ENCODE data around the gene PLD3.
A peak's percentile ranks its signal among the peaks of the same experiment; 100 is the strongest.

The PLD3 gene

GRCh38 chr19:40335101-40335500, 13.4 kb upstream of the PLD3 start:
- DNase-seq = no peak

- no peak for DNase-seq
Observed at GRCh38 chr19:40335855-40336600, 12.5 kb upstream of the PLD3 start.

DNA sequence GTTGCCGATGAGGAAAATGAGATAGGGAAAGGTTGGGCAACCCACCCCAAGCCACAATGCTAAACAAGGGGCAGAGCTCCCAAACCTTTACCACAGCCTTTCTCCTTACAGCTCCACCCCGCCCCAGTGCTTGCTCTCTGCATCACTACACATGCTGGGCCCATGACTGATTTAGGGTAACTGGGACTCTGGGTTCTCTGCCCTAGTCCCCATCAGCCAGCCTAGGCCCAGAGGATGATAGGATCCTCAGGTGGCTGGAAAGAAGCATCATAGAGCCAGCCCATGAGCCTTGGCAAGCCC, 11.9 kb upstream of the PLD3 start:
- DNase-seq = no peak

DNA sequence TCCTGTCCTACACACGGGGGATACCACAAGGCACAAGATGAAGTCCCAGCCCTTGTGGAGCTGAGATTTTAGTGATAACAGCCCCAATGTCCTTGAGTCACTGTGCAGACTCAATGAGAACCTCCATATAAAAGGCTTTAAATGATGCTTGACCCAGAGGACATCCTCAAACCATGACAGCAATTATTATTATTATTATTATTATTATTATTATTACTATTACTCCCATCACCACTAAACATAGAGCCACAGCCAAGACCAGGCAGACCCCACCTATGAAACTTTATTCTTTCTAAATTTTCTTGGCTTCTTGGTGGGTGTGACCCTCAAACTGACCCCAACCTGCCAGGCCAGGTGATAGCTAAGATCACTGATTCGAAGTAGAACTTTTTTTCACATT, 11.4 kb upstream of the PLD3 start:
- DNase-seq = no peak

DNA sequence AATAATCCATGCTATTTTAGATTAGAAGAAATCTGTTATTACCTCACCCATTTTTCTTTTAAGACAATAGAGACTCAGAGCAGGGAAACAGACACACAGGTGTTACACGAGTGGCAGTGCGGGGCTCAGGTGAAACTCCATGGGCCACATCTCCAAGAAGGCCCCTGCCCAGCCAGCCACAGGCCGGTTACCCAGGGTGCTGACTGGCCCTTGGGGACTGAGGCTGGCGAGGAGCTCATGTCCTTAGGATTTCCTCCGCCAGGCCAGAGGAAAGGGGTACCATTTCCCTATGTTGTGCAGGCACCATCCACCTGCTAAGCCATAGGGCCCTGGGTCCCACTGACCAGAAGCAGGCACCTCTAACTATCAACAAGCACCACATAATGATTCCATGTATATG, 10.9 kb upstream of the PLD3 start:
- DNase-seq = no peak

- no peak for DNase-seq
Observed at GRCh38 chr19:40339018-40339728, 9.3 kb upstream of the PLD3 start.

GRCh38 chr19:40341601-40342482, 6.7 kb upstream of the PLD3 start:
- DNase-seq = no peak

DNA sequence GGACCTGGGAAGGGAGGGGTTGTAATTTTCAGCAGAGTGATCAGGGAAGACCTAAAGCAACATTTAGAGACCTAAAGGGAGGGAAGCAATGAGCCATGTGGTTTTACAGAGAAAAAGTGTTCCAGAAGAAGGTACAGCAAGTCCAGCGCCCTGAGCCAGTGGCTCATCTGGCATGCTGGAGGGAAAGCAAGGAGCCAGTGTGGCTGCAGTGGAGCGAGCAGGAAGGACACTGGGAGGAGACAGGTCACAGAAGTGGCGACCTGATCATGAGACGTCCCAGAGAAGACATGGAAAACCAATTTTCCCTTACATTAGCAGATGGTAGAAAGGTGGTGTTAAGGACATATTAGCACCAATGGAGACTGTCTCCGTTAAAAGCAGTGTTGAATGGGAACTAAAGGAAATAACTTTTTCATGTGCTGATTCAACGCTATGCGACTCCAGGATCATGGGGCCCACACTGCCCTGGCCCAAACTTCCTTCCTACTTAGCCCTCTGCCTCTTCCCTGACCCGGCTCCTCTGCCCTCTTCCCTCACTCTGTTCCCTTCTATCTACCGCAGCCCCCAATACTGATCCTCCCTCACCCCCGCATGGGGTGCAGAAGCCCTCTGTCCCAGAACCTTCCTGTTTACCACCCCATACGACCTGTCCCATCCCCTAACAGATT, 5.7 kb upstream of the PLD3 start:
- DNase-seq = no peak

GRCh38 chr19:40344422-40344821, 4.1 kb upstream of the PLD3 start:
- no peak for DNase-seq

DNA sequence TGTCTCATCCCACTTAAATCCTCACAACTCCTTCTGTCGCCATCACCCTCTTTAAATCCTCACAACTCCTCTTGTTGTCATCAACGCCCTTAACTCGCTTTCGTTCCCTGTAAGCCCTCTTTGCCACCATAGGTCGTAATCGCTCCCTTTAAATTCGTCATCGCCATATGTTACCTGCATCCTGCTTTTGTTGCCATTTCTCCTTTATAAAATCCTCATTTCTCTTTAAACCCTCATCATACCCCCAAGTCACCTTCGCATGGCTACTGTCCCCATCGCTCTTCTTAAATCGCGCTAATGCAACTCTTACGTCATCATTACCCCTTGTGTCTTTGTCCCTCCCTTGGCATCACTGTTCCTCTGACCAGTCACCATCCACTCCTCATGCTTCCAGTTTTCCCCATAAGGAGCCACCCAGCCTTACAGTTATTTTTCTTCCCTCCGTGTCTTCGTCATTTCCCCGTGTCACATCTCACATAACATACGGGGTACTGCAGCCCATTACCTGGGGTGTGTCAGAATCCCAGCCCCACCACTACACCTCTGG, 539 bp downstream of the PLD3 start:
- peak; percentile 36 for DNase-seq

GRCh38 chr19:40355975-40356680, 7.6 kb downstream of the PLD3 start:
- DNase-seq = no peak

GRCh38 chr19:40356681-40357595, 8.4 kb downstream of the PLD3 start:
- no peak for DNase-seq

DNA sequence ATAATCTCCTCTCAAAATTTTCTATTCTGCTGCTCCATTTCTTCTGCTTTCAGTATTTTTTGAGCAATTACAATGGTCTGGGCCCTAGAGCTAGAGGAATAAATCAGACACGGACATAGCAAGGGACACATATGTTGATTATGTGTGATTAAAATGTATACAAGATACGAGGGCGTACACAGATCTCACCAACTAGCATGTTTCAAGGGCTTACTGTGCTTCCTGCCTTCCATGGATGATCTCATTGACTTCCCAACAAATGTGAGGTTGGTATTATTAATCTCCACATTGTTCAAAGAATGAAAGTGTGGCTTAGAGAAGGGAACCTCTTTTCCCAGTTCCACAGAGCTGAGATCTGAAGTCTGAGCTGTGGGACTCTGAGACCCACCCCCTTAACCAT, 9.1 kb downstream of the PLD3 start:
- no peak for DNase-seq

- no peak for DNase-seq
Observed at GRCh38 chr19:40358773-40359172, 10.3 kb downstream of the PLD3 start.

GRCh38 chr19:40360020-40360707, 11.7 kb downstream of the PLD3 start:
- DNase-seq = no peak

DNA sequence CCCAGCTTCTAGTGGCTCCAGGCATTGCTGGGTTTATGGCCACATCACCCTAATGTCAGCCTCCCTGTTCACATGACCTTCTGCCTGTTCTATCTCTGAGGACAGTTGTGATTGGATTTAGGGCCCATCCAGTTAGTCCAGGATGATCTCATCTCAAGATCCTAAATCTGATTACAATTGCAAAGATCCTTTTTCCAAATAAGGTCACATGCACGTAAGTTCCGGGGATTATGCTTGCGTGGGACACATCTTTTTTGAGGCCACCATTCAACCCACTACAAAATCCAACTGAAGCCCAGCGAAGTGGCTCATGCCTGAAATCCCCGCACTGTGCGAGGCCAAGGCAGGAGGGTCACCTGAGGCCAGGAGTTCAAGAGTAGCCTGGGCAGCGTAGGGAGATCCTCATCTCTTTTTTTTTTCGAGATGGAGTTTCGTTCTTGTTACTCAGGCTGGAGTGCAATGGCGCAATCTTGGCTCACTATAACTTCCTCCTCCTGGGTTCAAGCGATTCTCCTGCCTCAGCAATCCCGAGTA, 12.3 kb downstream of the PLD3 start:
- no peak for DNase-seq

DNA sequence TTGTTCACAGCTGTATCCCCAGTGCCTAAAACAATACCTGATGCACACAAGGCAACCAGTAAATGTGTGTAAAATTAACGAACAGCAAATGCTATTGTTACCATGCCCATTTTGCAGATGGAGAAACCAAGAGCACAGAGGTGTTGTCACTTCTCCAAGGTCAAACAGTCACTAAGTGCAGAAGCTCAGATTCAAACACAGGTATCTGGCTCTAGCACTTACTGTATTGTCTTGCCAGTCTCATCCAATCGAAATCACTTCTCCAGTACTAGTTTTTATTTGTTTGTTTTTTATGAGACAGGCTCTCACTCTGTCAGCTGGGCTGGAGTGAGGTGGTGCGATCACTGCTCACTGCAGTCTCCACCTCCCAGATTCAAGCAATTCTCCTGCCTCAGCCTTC, 13.7 kb downstream of the PLD3 start:
- DNase-seq = no peak

DNA sequence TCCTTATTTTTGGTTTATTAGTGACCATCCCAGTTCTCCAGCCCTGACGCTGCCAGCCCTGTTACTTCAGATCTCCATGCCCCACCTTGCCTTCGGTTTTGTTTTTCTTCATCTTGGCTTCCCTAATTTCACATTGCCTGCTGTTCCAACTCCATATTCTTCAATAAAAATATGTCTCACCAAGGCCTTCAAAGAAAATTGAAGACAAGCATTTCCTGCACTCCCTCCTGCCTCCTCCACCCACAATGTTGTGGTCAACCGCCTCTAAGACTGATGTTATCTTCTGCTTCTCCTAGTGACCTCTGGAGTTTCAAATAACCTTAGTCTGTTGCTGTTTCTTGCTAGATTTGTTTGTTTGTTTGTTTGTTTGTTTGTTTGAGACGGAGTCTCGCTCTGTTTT, 14.6 kb downstream of the PLD3 start:
- no peak for DNase-seq

DNA sequence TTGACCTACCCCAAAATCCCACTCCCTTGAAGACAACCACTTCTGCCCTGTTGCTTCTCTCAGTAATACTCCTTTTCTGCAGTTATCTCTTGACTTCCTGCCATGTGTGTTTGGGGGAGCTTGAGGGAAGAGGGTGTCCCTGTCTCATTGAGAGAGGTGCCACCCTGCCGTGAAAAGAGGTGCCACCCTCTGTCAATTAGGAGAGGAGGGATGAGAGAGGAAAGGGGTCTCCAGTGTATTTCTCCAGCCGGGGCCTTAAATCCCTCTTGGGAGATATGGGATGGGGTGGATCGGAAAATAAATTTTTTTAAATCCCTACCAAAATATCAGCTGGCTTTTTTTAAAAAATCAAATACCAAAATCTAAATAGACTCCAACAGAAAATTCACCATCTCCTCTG, 16.5 kb downstream of the PLD3 start:
- DNase-seq = no peak

All from SHP77 treated with DMSO at 0.1 percent for 48 hours (cell line).